ENCODE results near the gene TNNC1. TPM values are rescaled to one million over a fixed set of nuclear protein-coding genes. Genes with fewer than 3 reads are reported as not detected.

The TNNC1 gene
- total and polyA plus RNA-seq, 9 of the 15 experiments (the other 6 are each of a cell fraction or from before 2014, with no cell fraction given) = 0.08 to 0.85 (median 0.42) TPM; not detected in 4

DNA sequence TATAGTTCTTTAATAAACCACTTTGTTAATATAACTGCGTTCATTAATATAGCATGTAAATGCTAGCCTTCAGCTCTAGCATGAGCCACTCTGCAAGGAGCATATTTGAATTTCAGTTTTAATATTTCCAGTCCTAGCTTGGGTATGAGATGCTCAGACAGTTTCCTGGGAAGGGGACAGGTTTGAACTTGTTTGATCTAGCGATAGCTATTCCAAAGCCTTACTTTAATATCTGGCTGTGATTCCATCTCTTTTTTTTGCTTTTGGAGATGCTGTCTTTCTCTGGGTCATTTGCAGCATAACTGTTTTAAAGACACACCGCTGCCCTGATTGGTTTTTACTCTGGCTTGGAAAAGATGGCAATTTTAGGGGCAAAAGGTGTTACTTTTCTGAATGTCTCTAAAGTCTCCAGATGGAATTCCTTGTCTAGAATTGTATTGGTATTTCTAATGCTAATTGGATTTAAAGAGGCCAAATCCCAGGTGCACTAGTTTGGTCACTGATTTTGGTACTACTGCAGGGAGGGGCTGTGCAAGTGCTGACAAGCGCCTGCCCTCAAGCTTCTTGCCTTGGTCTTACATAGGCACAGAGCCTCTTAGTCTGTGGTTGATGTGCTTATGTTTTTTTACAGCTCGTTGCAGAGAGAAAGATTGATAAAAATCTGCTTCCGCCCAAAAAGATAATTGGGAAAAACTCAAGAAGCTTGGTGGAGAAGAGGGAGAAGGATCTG, 4.4 kb upstream of the TNNC1 start:
- intact Hi-C loops (cut with micrococcal nuclease) = loop anchor here (10.0 kb wide), 1 partner anchor 227 kb away; the partner anchor contains the start of genes GNL3 and PBRM1
- no peaks in the 10 kb centered on the region for H4K20me1 ChIP-seq (replicated peaks; ENCODE audit: control insufficient read depth, insufficient read depth, low read length)
- no peak overlapping the region for H2AFZ ChIP-seq (ENCODE audit: low read depth, low read length)
- ChIA-PET POLR2A (interaction anchor here (0.6 to 1.9 kb wide), 5 partner anchors 8 to 31 kb away, joined by 3 to 7 read pairs (median 4); no protein-coding TSS in a partner anchor), CTCF (ENCODE audit: low intra/inter-chr PET ratio) (no interaction called here)
- peaks cover 50% of the 10 kb centered on the region; the same call in 2 of the 3 replicates for H3K36me3 ChIP-seq (ENCODE audit: control insufficient read depth, insufficient read depth, low read length)
- H3K4me2 ChIP-seq (ENCODE audit: insufficient read depth, low read length) = no peak overlapping the region
- no peaks in the 10 kb centered on the region for H3K9me3 ChIP-seq (replicated peaks; ENCODE audit: control insufficient read depth, insufficient read depth, low read depth, low read length)
- in situ Hi-C loops (cut with MboI) = no loop called here
- FAIRE-seq = no peak
- TF ChIP-seq MCM2 (IDR thresholded peaks at IDR 0.05; ENCODE audit: low read depth) = no peak
- BruUV-seq (replicated peaks) = no TSS peak
- ATAC-seq = no peak
- WGBS (ENCODE audit: insufficient coverage, low coverage, missing lambda C conversion rate) = 75% methylated on average over 6 of the region's 6 CpGs
- no peaks in the 10 kb centered on the region for H3K27me3 ChIP-seq (ENCODE audit: control insufficient read depth in 2 of 2, insufficient read depth in 2 of 2, low read length in 2 of 2)
- DNase-seq (ENCODE audit: extremely low read depth in 1 of 4, low spot score in 3 of 4) = no peak
- no peaks in the 10 kb centered on the region for H3K9me1 ChIP-seq (ENCODE audit: control insufficient read depth, insufficient read depth, low read length)
- peaks cover 28% of the 10 kb centered on the region for H3K79me2 ChIP-seq (ENCODE audit: control insufficient read depth, insufficient read depth, low read length)
- H3K9ac ChIP-seq (ENCODE audit: insufficient read depth in 1 of 2, low read depth in 2 of 2, low read length in 2 of 2) = no peak overlapping the region
- H3K27ac ChIP-seq (ENCODE audit: extremely low read depth, low read depth, low read length) = no peak overlapping the region
- peaks cover 19 to 25% of the 10 kb centered on the region in 2 experiments; a peak in 4 of 5 replicates for H3K4me1 ChIP-seq (replicated peaks in 1 of 2; ENCODE audit: control insufficient read depth in 2 of 2, insufficient read depth in 2 of 2, low read length in 2 of 2)
- H3K4me3 ChIP-seq = no peak overlapping the region

DNA sequence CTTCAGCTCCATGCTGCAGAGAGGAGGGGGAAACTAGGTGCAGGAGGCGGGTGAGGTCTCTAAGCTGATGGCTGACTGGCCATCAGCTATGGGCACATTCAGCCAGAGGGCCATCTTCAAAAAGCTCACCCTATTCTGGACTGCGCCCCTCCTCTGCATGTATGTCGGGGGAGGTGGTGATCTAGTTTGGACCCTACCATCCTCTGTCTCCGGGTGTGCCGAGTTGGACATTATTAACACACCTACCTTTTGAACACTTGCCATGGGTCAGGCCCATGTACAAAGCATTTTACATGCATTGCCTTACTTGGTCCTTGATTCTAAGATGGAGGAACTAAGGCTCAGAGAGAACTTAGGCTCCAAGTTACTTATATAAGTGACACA, 3.0 kb upstream of the TNNC1 start:
- ChIA-PET CTCF (ENCODE audit: low intra/inter-chr PET ratio) (no interaction called here), POLR2A (interaction anchor here (0.6 kb wide), 2 partner anchors 22 to 490 kb away, joined by 3 read pairs; no protein-coding TSS in a partner anchor)
- H2AFZ ChIP-seq (ENCODE audit: low read depth, low read length) = no peak overlapping the region
- peak overlapping the region; percentile 92 for H3K4me3 ChIP-seq
- TF ChIP-seq ZNF224 (CRISPR knock-in tag; IDR thresholded peaks at IDR 0.05) (peak; percentile 89; the same call in 1 of the 2 replicates), YY1 (IDR thresholded peaks at IDR 0.05; ENCODE audit: borderline replicate concordance in 1 of 3, control insufficient read depth in 1 of 3, extremely low read depth in 1 of 3, insufficient read depth in 3 of 3, insufficient read length in 1 of 3, insufficient replicate concordance in 2 of 3, low read depth in 1 of 3, low read length in 2 of 3) (peak in 2 of 3 experiments; percentile 6 to 14), NR2C1 (IDR thresholded peaks at IDR 0.05) (no peak), NR2C1 (tag; IDR thresholded peaks at IDR 0.05) (peak; percentile 25; the same call in 1 of the 2 replicates)
- TF ChIP-seq, protein P1, sequence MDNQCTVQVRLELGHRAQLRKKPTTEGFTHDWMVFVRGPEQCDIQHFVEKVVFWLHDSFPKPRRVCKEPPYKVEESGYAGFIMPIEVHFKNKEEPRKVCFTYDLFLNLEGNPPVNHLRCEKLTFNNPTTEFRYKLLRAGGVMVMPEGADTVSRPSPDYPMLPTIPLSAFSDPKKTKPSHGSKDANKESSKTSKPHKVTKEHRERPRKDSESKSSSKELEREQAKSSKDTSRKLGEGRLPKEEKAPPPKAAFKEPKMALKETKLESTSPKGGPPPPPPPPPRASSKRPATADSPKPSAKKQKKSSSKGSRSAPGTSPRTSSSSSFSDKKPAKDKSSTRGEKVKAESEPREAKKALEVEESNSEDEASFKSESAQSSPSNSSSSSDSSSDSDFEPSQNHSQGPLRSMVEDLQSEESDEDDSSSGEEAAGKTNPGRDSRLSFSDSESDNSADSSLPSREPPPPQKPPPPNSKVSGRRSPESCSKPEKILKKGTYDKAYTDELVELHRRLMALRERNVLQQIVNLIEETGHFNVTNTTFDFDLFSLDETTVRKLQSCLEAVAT (IDR thresholded peaks at IDR 0.05) = no peak
- TF ChIP-seq, protein P2, sequence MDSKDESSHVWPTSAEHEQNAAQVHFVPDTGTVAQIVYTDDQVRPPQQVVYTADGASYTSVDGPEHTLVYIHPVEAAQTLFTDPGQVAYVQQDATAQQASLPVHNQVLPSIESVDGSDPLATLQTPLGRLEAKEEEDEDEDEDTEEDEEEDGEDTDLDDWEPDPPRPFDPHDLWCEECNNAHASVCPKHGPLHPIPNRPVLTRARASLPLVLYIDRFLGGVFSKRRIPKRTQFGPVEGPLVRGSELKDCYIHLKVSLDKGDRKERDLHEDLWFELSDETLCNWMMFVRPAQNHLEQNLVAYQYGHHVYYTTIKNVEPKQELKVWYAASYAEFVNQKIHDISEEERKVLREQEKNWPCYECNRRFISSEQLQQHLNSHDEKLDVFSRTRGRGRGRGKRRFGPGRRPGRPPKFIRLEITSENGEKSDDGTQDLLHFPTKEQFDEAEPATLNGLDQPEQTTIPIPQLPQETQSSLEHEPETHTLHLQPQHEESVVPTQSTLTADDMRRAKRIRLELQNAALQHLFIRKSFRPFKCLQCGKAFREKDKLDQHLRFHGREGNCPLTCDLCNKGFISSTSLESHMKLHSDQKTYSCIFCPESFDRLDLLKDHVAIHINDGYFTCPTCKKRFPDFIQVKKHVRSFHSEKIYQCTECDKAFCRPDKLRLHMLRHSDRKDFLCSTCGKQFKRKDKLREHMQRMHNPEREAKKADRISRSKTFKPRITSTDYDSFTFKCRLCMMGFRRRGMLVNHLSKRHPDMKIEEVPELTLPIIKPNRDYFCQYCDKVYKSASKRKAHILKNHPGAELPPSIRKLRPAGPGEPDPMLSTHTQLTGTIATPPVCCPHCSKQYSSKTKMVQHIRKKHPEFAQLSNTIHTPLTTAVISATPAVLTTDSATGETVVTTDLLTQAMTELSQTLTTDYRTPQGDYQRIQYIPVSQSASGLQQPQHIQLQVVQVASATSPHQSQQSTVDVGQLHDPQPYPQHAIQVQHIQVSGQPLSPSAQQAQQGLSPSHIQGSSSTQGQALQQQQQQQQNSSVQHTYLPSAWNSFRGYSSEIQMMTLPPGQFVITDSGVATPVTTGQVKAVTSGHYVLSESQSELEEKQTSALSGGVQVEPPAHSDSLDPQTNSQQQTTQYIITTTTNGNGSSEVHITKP (IDR thresholded peaks at IDR 0.05; ENCODE audit: partially characterized antibody) = peak; percentile 92
- TSS peak; percentile 46 for BruUV-seq (replicated peaks)
- intact Hi-C loops (cut with micrococcal nuclease) = loop anchor here (10.0 kb wide), 1 partner anchor 228 kb away; the partner anchor contains the start of genes GNL3 and PBRM1
- H3K27me3 ChIP-seq (ENCODE audit: control insufficient read depth in 2 of 2, insufficient read depth in 2 of 2, low read length in 2 of 2) = no peaks in the 10 kb centered on the region
- H3K36me3 ChIP-seq (ENCODE audit: control insufficient read depth, insufficient read depth, low read length) = peaks cover 40% of the 10 kb centered on the region; the same call in 2 of the 3 replicates
- WGBS (ENCODE audit: insufficient coverage, low coverage, missing lambda C conversion rate) = 92% methylated on average over 2 of the region's 5 CpGs
- 0 out of 3 replicates have a peak overlapping the region, but pooled peaks have one; percentile 73 for H3K27ac ChIP-seq (ENCODE audit: extremely low read depth, low read depth, low read length)
- H3K9ac ChIP-seq (ENCODE audit: insufficient read depth in 1 of 2, low read depth in 2 of 2, low read length in 2 of 2) = peak overlapping the region; percentile 81 to 96; a peak in 3 of 4 replicates
- in situ Hi-C loops (cut with MboI) = no loop called here
- no peaks in the 10 kb centered on the region for H4K20me1 ChIP-seq (replicated peaks; ENCODE audit: control insufficient read depth, insufficient read depth, low read length)
- H3K9me3 ChIP-seq (replicated peaks; ENCODE audit: control insufficient read depth, insufficient read depth, low read depth, low read length) = no peaks in the 10 kb centered on the region
- peaks cover 19 to 37% of the 10 kb centered on the region in 2 experiments; a peak in 4 of 5 replicates for H3K4me1 ChIP-seq (replicated peaks in 1 of 2; ENCODE audit: control insufficient read depth in 2 of 2, insufficient read depth in 2 of 2, low read length in 2 of 2)
- ATAC-seq = no peak; the same call in 2 of the 3 replicates
- FAIRE-seq = no peak
- peak overlapping the region; percentile 87 for H3K4me2 ChIP-seq (ENCODE audit: insufficient read depth, low read length)
- H3K9me1 ChIP-seq (ENCODE audit: control insufficient read depth, insufficient read depth, low read length) = no peaks in the 10 kb centered on the region
- DNase-seq (ENCODE audit: extremely low read depth in 1 of 4, low spot score in 3 of 4) = peak in 1 of 4 experiments; percentile 5
- H3K79me2 ChIP-seq (ENCODE audit: control insufficient read depth, insufficient read depth, low read length) = peaks cover 28% of the 10 kb centered on the region

Measured in K562 (cell line).